HG03103 (cell line): ENCODE measurements around the gene LRPAP1.

ENCODE experiments used
- ATAC-seq: cut with Tn5 transposase; IDR thresholded peaks from one replicate; pipeline ENCODE4 v1.9.1; 2021; ENCODE audit warnings: low read depth; ENCODE audit not compliant: unreplicated experiment

LRPAP1 gene

DNA sequence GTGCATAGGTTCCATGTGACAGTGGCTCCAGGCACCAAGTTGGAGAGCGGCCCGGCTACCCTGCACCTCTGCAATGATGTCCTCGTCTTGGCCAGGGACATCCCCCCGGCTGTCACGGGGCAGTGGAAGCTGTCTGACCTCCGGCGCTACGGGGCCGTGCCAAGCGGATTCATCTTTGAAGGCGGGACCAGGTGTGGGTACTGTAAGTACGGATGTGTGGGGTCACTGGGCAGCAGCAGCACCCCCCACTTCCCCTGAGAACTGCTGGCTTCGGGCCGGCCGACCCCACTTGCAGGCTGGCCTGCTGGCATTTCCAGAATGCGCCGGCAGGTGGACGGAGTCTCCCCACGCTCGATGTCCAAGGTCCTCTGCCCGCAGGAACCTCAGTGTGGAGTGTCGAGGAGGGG, 55.9 kb downstream of the LRPAP1 start:
- ATAC-seq: no peak

DNA sequence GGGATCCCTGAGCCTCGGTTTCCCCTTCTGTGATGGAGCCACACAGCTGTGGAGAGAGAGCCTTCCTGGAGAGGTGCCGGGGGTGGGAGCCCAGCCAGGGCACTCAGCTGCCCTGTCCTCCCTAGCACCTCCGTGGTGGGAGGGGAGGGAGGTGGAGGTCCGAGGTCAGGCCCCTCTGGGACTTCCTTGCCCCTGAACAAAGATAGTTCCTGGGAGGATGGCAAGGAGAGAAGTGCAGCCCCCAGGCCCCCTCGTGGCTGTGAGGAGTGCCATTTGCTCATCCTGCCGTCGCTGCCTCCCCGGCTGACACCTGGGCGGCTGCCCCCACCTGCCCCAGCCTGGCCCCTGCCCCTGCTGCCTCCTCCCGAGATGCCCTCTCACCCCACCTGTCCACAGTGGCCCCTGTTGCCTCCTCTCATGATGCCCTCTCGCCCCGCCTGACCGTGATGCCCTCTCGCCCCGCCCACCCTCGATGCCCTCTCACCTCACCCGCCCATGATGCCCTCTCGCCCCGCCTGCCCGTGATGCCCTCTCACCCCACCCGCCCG, 56.4 kb downstream of the LRPAP1 start:
- ATAC-seq: no peak

DNA sequence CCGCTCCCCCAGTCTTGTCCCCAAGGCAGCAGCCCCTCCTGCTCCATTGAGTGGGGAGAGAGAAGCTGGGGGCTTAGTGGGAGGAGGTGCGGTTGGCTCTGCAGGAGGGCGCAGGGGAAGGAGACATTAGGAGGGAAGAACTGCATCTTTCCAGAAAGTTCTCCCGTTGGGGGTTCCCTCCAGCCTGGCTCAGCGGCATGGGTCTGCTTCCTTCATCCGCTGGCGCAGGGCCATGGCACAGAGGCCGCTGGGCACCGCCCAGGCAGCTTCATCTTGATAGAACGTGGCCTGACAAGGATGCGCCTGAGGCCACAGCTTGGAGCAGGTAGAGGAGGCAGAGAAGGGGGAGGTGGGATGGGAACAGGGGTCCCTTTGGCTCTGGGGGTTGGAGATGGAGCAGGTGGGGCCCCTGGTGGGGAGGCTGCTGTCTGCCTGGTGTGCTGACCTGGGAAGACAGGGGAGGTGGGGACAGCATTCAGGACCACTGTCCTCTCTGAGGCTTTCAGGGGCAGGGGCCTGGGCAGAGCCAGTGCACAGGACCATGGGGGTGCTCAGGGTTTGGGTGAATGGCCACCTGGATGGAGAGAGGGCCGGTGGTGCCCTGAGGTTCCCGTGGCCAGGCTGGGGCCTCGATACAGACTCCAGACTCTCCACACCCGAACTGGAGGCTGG, 57.0 kb downstream of the LRPAP1 start:
- ATAC-seq: no peak

DNA sequence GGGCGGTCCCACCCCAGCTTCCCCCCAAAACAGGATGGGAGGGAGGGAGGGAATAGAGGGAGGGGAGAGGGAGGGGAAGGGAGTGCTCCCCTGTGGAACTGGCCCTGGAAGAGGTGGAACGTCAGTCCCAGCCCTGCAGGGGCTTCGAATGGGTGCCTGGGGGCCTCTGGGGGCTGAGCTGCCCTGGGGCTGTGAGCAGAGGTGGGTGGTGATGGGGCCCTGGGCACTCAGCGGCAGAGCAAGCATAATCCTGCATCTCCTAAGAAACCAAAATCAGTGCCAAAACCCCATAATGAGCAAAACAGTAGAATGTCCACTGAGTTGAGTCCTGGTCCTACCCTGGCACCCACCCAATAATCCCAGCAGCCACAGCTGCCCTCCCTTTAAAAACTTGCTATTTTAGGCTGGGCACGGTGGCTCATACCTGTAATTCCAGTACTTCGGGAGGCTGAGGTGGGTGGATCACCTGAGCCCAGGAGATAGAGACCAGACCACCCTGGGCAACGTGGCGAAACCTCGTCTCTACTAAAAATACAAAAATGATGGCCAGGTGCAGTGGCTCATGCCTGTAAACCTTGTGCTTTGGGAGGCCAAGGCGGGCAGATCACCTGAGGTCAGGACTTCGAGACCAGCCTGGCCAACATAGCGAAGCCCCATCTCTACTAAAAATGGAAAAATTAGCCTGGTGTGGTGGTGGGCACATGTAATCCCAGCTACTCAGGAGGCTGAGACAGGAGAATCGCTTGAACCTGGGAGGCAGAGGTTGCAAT, 58.0 kb downstream of the LRPAP1 start:
- no peak for ATAC-seq

DNA sequence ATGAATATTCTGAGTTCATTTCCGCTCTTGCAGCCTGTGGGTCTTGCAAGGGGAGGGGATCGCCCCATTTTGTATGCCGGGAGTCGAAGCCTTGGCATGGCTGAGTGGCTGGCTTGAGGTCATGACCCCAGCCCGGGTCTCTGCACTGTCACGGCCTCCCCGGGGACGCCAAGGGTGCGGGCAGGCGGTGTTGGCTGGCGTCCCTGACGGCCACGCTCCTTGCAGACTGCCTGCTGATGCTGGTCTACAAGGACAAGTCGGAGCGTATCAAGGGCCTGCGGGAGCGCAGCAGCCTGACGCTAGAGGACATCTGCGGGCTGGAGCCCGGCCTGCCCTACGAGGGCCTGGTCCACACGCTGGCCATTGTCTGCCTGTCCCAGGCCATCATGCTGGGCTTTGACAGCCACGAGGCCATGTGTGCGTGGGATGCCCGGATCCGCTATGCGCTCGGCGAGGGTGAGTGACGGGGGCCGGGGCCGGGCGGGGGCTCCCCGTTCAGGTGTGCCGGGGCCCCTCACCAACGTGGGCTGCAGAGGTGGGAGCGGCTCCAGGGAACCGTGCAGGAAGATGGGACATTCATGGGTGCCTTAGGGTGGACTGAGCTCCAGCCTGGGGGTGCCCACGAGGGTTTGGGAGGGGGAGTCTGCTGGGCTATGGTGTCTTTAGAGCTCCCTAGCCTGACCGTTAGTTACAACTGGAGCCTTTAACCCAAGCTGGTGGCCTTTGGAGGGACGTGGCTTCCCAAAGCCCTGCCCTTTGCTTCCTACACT, 58.9 kb downstream of the LRPAP1 start:
- ATAC-seq: no peak

DNA sequence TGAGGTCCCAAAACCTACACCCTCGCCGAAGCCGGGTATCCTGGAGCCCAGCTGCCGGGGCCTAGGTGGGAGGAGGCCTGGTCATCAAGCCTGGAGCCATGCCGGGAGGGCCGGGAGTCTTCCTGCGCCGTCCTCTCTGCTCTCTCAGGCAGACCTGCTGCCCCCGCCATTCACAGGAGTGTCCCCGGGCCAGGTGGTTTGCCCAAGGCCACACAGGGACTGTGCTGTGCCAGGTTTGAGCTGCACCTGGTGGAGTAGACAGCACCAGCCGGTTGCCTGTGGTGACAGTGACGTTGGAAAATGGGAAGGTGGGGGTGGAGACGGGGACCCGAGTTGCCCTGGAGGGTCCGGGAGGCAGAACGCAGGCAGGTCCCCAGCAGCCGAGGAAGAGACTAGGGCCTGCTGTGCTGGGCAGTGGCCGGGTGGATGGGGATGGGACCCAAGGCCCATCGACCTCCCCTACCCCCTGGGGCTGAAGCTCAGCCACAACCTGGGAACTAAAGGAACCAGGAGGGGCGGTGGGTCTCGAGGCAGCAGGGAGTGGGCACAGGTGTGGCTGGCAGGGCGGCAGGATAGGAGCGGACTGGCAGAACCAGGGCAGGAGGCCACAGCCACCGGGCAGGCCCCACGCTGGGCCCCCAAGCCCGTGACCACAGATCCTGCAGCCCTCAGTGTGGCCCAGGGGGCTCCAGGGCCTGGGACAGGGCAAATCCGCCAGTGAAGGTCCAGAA, 59.6 kb downstream of the LRPAP1 start:
- ATAC-seq: no peak

DNA sequence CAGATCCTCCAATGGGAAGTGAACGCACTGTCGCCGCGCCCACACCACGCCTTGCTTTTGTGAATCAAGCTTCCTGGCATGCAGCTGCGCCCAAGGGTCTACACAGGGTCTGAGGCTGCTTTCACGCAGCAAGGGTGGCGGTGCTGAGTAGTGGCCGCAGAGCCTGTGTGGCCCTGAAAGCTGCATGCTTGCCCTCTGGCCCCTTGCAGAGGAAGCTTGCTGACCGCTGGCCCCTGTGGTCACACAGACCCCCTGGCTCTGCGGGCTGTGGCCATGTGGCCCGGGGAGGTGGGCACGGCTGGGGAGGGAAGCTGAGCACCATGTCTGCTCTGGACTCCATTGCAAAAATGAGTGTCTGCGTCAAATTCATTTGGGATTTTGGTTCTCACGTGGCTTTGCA, 60.3 kb downstream of the LRPAP1 start:
- no peak for ATAC-seq

DNA sequence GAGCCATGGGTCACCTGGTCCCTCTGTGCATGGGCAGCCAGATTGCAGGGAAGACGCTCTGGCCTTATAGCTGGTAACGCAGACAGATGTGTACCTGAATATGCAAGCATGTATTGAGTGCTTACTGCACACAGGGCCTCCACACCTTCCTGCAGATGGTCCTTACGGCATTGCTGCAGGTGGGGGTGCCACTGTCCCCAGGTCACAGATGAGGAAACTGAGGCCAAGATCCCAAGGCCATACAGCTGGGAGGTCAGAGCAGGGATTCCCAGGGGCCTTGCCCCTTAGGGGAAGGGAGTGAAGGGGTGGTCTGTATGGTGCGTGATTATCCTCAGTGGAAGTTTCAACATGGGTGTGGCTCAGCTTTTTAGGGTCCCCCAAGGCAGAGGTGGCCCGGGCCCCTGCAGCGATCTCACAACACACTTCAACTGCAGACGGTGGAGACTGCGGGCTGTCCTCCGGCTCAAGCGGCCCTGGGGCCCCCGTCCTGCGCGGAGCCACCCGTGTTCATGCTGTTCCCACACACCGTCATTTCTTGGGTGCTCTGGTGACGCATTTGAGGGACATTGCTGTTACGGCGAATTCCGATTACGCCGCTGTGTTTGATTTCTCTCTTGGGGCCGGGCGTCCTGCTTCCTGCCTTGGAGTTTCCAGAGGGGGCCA, 61.0 kb downstream of the LRPAP1 start:
- no peak for ATAC-seq

DNA sequence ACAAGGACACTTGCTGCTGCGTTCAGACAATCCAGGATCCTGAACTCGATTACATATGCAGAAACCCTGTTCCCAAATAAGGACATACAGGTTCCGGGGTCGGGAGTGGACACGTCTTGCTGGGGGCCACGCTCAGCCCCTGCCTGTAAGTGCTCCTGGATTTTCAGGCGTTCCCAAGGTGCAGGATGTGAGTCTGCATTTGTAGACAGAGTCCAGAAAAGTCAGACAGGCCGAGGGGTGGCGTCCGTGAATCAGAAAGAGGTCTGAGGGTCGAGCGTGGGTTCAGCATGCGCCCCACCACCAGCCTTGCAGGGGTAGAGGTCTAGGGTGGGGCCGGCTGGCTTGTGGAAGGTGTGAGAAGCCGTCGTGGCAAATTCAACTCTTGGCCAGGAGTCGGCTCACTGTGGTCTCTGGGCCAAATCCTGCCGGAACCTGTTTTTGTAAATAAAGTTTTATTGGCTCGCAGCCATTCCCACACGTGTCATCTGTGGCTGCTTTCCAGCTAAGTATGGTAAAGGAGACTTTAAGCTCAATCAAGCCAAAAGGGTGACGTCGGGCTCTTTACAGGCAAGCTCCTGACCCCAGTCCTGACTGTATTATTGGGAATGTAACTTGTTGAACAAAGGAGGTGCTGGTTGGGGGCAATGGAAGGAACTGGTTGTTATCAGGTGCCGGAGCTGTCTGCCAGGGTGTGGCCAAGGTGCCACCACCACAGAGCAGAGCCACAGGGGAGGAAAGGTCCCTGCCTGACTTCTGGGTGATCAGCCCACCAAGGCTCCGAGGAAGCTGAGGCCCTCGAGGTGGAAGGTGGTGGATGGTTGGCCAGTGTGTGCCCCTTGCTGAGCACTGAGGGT, 61.8 kb downstream of the LRPAP1 start:
- ATAC-seq: no peak

DNA sequence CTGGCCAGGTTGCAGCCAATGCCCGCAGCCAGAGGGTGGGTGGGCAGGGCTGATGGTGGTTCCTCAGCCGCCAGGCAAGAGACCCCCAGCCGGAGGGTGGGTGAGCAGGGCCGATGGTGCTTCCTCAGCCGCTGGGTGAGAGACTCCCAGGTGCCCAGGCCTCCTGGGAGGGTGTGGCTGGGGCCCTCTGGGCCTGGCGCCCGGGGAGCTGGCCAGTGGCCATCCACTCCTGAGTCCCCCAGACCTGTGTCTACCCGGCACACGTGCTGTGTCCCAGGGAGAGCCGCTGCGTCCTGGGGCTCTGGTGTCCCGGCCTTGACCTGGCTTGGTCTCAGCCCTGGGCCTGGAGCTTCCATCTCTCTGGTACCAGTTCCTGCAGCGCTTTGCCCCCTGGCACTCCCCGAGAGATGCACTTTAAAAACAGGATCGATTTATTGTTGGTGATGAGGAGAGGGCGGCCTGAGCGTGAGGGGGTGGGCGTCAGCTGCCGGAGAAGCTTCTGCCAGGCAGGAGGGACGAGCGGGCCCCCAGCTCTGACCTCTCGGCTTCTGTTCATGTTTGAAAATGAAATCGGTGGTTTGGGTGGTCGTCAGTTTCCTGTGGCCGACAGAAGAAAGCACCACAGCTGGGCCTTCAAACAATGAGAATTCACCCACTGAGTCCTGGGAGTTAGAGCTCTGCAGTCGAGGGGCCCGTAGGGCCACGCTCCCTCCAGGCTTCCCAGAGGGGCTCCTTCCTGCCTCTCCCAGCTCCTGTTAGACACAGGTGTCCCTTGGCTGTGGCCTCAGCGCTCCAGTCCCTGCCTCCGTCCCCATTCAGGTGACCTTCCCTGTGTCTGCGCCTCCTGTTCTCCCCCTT, 62.6 kb downstream of the LRPAP1 start:
- ATAC-seq: no peak

DNA sequence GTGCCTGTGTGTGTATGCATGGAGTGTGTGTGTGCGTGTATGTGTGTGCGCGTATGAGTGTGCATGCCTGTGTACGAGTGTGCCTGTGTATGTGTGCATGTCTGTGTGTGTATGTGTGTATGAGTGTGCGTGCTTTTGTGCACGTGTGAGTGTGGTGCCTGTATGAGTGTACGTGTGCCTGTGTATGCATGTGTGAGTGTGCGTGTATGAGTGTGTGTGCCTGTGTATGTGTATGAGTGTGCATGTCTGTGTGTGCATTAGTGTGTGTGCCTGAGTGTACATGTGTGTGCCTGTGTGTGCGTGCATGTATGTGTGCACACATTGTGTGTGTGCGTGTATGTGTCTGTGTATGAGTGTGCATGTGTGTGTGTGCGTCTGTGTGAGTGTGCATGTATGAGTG, 63.4 kb downstream of the LRPAP1 start:
- no peak for ATAC-seq

DNA sequence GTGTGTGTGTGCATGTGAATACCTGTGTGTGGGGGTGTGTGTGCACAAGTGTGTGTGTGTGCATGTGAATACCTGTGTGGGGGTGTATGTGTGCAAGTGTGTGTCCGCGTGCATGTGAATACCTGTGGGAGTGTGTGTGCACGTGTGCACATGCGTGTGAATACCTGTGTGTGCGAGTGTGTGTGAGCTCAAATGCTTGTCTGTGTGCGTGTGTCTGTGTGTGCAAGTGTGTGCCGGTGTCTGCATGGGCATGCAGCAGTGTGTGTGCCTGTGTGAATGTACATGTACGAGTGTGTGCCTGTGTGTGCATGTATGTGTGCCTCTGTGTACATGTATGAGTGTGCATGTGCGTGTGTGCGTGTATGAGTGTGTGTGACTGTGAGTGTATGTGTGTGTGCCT, 64.1 kb downstream of the LRPAP1 start:
- ATAC-seq: no peak

DNA sequence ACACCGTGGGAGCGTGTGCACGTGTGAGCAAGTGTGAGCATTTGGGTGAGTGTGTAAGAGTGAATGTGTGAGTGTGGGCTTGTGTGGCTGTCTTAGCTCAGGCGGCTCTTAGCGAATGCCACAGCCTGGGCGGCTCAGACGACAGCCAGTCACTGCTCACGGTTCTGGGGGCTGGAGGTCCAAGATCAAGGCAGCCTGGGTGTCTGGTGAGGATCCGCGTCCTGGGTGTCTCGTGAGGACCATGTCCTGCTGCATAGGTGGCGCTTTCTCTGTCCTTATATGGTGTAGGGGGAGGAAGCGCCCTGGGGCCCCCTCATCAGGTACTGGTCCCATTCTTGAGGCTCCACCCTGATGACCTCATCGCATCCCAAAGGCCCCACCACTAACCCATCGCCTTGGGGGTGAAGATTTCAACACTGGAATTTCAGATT, 64.6 kb downstream of the LRPAP1 start:
- no peak for ATAC-seq

DNA sequence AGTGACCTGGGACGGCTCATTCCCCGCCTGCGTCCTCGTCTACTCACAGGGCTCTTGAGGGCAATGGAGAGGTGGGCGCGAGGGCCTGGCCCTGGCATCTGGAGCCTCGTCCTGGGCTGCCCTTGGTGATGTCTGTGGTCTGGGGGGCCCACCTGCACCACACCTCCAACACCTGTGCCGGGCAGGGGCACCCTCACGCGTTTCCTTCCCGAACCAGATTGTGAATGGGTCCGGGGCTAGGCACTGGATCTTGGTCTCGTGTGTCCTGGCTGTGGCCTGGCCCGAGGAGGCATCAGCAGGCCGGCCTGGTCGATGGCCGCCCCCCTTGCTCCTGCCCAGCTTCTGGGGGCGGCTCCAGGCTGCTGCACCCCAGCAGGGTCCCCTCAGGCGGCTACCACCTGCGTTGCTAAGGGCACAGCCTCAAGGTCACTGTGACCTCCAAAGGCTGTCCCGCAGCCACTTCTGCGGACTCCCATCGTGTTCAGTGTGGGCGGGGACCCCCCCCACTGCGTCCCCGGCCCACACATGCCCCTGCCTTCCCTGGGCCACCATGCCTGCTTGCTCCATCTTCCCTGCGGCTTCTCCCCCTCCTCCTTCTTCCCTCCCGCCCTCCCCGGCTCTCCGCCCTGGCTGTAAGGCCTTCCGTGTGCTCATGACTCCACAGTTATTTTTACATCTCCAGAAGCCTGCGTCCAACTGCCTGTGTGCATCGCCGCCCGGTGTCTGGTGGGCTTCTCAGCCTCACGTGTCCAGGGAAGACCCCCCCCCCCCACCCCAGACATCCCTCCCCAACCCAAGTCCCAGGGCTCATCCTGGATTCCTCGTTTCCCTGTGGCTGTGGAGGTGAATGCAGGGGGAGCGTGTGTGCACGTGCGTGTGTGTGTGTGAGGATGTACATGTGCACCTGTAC, 65.3 kb downstream of the LRPAP1 start:
- no peak for ATAC-seq

DNA sequence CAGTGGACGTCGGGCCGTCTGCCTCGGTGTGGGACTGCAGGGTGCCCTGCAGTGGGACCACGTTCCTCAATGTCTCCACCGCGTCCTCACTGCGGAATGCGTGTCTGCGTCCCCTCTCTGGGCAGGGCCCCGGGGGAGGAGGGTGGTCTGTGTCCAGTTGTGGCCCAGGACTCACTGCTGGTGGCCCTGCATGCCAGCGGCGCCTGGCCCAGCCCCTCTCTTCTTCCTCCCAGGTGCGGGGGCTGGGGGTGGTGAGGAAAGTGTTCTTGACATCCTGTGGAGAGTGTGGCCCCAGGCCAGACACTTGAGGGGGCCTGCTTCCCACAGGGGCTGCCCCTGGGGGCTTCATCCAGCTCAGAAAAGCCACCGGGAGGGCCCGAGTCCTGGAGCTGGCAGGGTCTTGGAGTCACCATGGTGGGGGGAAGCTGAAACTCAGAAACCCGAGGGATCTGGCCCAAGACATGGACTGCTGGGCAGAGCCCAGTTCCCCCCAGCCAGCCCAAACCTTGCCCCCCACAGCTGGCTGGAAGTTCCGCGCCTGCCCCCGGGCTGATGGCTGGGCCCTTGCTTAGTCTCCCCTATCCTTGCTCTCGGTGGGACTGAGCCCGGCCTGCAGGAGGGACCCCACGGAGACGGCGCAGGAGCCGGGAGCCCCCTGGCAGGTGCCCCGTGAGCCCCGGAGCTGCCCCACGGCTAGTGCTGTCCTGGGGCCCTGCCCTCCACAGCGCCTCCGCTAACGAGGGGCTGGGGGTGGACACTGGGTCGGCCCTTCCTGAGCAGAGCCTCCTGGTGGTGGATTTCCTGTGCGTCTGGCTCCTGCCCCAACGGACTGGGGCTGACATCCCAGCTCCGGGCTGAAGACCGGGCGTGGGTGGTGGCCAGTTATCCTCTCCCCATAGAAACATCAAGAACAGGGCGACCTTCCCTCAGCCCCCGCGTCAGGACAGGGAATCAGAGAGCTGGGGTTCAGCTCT, 66.2 kb downstream of the LRPAP1 start:
- ATAC-seq: no peak
